H1 (cell line): ENCODE data around the gene IRF2BP2. TPM values are rescaled to one million over a fixed set of nuclear protein-coding genes. Genes with fewer than 3 reads are reported as not detected.

Source experiments
- CTCF ChIA-PET: fragments of 300-600 bp; sonication (Branson Sonifier 250); formaldehyde crosslinking; loops from one replicate; lab custom pipeline; 2021; ENCODE audit not compliant: partially characterized antibody; lab: Charles Lee
- POLR2A ChIA-PET: fragments of 300-600 bp; sonication (Branson Sonifier 250); formaldehyde crosslinking; loops from one replicate; lab custom pipeline; 2021; ENCODE audit warnings: inconsistent platforms; ENCODE audit not compliant: partially characterized antibody; lab: Charles Lee
- DNase-seq, 2 experiments: peaks; one replicate each; pipeline versions ENCODE4 v3.0.0 to v3.0.0-alpha.2; 2010 to 2022; ENCODE audit warnings: low spot score in 2 of 2, low read depth in 1 of 2, mixed read lengths in 1 of 2
- FAIRE-seq: peaks from 2 replicates; lab custom pipeline; 2011; peaks lifted over from hg19 to GRCh38; lab: Jason Lieb, UNC
- H2AFZ ChIP-seq: 2 replicates; pipeline ENCODE4 v1.8.1; 2012; ENCODE audit warnings: low read length, inconsistent platforms
- H2AK5ac ChIP-seq: 2 replicates; pipeline ENCODE4 v1.6.1; 2013; ENCODE audit warnings: low read depth, low read length
- H2BK120ac ChIP-seq: replicated peaks from 2 replicates; pipeline ENCODE3; 2013; ENCODE audit warnings: low read depth, low read length, inconsistent platforms
- H2BK12ac ChIP-seq: 2 replicates; pipeline ENCODE4 v1.6.1; 2013; ENCODE audit warnings: low read depth, low read length
- H2BK15ac ChIP-seq: 2 replicates; pipeline ENCODE4 v1.6.1; 2013; ENCODE audit warnings: low read length
- H2BK20ac ChIP-seq: 2 replicates; pipeline ENCODE4 v1.6.1; 2013; ENCODE audit warnings: low read length
- H2BK5ac ChIP-seq: 2 replicates; pipeline ENCODE4 v1.6.1; 2013; ENCODE audit warnings: low read depth, low read length
- H3K14ac ChIP-seq: 2 replicates; pipeline ENCODE4 v1.6.1; 2013; ENCODE audit warnings: inconsistent platforms; ENCODE audit not compliant: insufficient read length
- H3K18ac ChIP-seq: 2 replicates; pipeline ENCODE4 v1.6.1; 2013; ENCODE audit warnings: low read length; ENCODE audit errors: extremely low read depth
- H3K23ac ChIP-seq: 2 replicates; pipeline ENCODE4 v1.6.1; 2013; ENCODE audit warnings: inconsistent platforms; ENCODE audit not compliant: insufficient read length
- H3K23me2 ChIP-seq: 2 replicates; pipeline ENCODE4 v1.6.1; 2013; ENCODE audit warnings: low read depth, low read length
- H3K27ac ChIP-seq: 2 replicates; pipeline ENCODE4 v1.6.1; 2011; ENCODE audit warnings: low read depth, low read length, inconsistent platforms
- H3K27me3 ChIP-seq, 4 experiments: replicated peaks in 1 of 4; 1 replicate in 1 of 4; 2 replicates in 3 of 4; pipeline versions ENCODE4 v1.6.1 to v1.8.1; 2011 to 2013; ENCODE audit warnings: low read length in 3 of 4, mild to moderate bottlenecking in 3 of 4, inconsistent platforms in 2 of 4, mixed read lengths in 2 of 4, moderate library complexity in 1 of 4; ENCODE audit not compliant: control insufficient read depth in 3 of 4, insufficient read depth in 3 of 4; ENCODE audit errors: extremely low read depth in 1 of 4
- H3K36me3 ChIP-seq, 4 experiments: 2 replicates each; pipeline versions ENCODE4 v1.6.1 to v1.8.1; 2011 to 2013; ENCODE audit warnings: mild to moderate bottlenecking in 4 of 4, low read length in 3 of 4, moderate library complexity in 2 of 4, control low read depth in 1 of 4, inconsistent platforms in 1 of 4; ENCODE audit not compliant: insufficient read depth in 4 of 4, control insufficient read depth in 2 of 4
- H3K4ac ChIP-seq: replicated peaks from 2 replicates; pipeline ENCODE3; 2013; ENCODE audit warnings: low read length, low read depth, mixed read lengths, inconsistent platforms; ENCODE audit not compliant: insufficient read length
- H3K4me1 ChIP-seq, 4 experiments: replicated peaks in 1 of 4; 1 replicate in 1 of 4; 2 replicates in 3 of 4; pipeline versions ENCODE4 v1.6.1 to v1.8.1; 2011 to 2013; ENCODE audit warnings: low read length in 3 of 4, inconsistent platforms in 2 of 4, mixed read lengths in 1 of 4; ENCODE audit not compliant: insufficient read depth in 4 of 4, control insufficient read depth in 3 of 4
- H3K4me2 ChIP-seq, 2 experiments: 2 replicates each; pipeline versions ENCODE4 v1.6.1 to v1.8.1; 2011 to 2013; ENCODE audit warnings: low read depth in 2 of 2, low read length in 2 of 2, control low read depth in 1 of 2, inconsistent platforms in 1 of 2, mild to moderate bottlenecking in 1 of 2; ENCODE audit not compliant: insufficient read depth in 1 of 2
- H3K4me3 ChIP-seq, 4 experiments: fragments of 200-600, 300-600 bp in 1 of 4; sonication (generic), shearing (Covaris generic), sonication (Bioruptor Twin) in 1 of 4; 2 replicates each; pipeline versions ENCODE4 v1.5.1 to v1.8.1; 2011 to 2016; ENCODE audit warnings: low read length in 4 of 4, low read depth in 3 of 4, control low read depth in 2 of 4, inconsistent platforms in 2 of 4, mild to moderate bottlenecking in 2 of 4, mixed read lengths in 1 of 4, moderate library complexity in 1 of 4; ENCODE audit not compliant: insufficient read depth in 2 of 4; ENCODE audit errors: extremely low read depth in 1 of 4
- H3K56ac ChIP-seq: replicated peaks from 2 replicates; pipeline ENCODE3; 2013; ENCODE audit warnings: low read depth, mild to moderate bottlenecking, mixed read lengths, low read length, inconsistent platforms; ENCODE audit not compliant: insufficient read length
- H3K79me1 ChIP-seq: 2 replicates; pipeline ENCODE4 v1.6.1; 2013; ENCODE audit warnings: low read depth, low read length, control low read depth
- H3K79me2 ChIP-seq, 2 experiments: 2 replicates each; pipeline versions ENCODE4 v1.6.1 to v1.8.1; 2012 to 2013; ENCODE audit warnings: low read length in 2 of 2, mild to moderate bottlenecking in 2 of 2, inconsistent platforms in 1 of 2; ENCODE audit not compliant: insufficient read depth in 2 of 2, control insufficient read depth in 1 of 2
- H3K9ac ChIP-seq, 4 experiments: replicated peaks in 1 of 4; 1 replicate in 1 of 4; 2 replicates in 3 of 4; pipeline versions ENCODE4 v1.6.1 to v1.8.1; 2011 to 2013; ENCODE audit warnings: low read depth in 3 of 4, low read length in 3 of 4, control low read depth in 2 of 4, mild to moderate bottlenecking in 2 of 4, moderate library complexity in 2 of 4, inconsistent platforms in 1 of 4; ENCODE audit errors: extremely low read depth in 1 of 4
- H3K9me3 ChIP-seq, 2 experiments: 2 replicates each; pipeline versions ENCODE4 v1.6.1 to v1.8.1; 2012 to 2013; ENCODE audit warnings: mild to moderate bottlenecking in 2 of 2, moderate library complexity in 2 of 2, control low read depth in 1 of 2, inconsistent platforms in 1 of 2, low read depth in 1 of 2, low read length in 1 of 2, mixed read lengths in 1 of 2; ENCODE audit not compliant: insufficient read depth in 2 of 2
- H4K20me1 ChIP-seq, 2 experiments: replicated peaks in 1 of 2; 2 replicates each; pipeline versions ENCODE3 to v1.8.1; 2011 to 2013; ENCODE audit warnings: inconsistent platforms in 2 of 2, low read length in 2 of 2, mild to moderate bottlenecking in 1 of 2; ENCODE audit not compliant: insufficient read depth in 2 of 2, control insufficient read depth in 1 of 2
- H4K5ac ChIP-seq: 2 replicates; pipeline ENCODE4 v1.6.1; 2013; ENCODE audit warnings: low read length, low read depth, mixed read lengths, inconsistent platforms; ENCODE audit not compliant: insufficient read length
- H4K8ac ChIP-seq: 2 replicates; pipeline ENCODE4 v1.8.0; 2013; ENCODE audit warnings: mild to moderate bottlenecking, moderate library complexity, low read length, inconsistent platforms; ENCODE audit not compliant: insufficient read depth; ENCODE audit errors: extremely low read depth
- H4K91ac ChIP-seq: replicated peaks from 2 replicates; pipeline ENCODE3; 2013; ENCODE audit warnings: low read length, mixed read lengths, inconsistent platforms; ENCODE audit not compliant: insufficient read length
- KDM1A ChIP-seq: fragments of 200-600, 300-600 bp; sonication (generic); IDR thresholded peaks from 2 replicates; pipeline ENCODE4 v1.7.1; 2016; ENCODE audit warnings: mild to moderate bottlenecking, low read length, borderline replicate concordance
- KDM5A ChIP-seq: fragments of 200-600 bp; IDR thresholded peaks from 2 replicates; pipeline ENCODE4 v1.7.1; 2012; ENCODE audit warnings: mild to moderate bottlenecking, low read length, inconsistent platforms, mixed read lengths
- RNF2 ChIP-seq: fragments of 200-900, 300-1000 bp; sonication (generic); IDR thresholded peaks from 2 replicates; pipeline ENCODE4 v1.7.1; 2016; ENCODE audit warnings: borderline replicate concordance, low read depth, mild to moderate bottlenecking, antibody characterized with exemption, low read length; ENCODE audit not compliant: poor library complexity, severe bottlenecking; ENCODE audit errors: missing control alignments
- WGBS, 2 experiments: shearing (Covaris generic) in 1 of 2; methylation state at CpG; one replicate each; pipeline versions ENCODE4 v1.1.6 to v1.1.7; 2013 to 2015; ENCODE audit warnings: low lambda C conversion rate in 2 of 2, mixed read lengths in 2 of 2, inconsistent platforms in 1 of 2, low coverage in 1 of 2, missing lambda C conversion rate in 1 of 2; ENCODE audit not compliant: insufficient replicate concordance in 2 of 2, insufficient coverage in 1 of 2, insufficient read length in 1 of 2; ENCODE audit errors: extremely low coverage in 1 of 2, missing lambda C conversion rate in 1 of 2; 5-methylcytosine and 5-hydroxymethylcytosine counted together
- polyA plus RNA-seq, 7 experiments: library from polyadenylated mRNA; depleted of rRNA in 3 of 7; stranded (reverse) in 5 of 7; unstranded in 2 of 7; fragments of >200 nt in 5 of 7; fragments of 200-250 nt in 2 of 7; gene quantifications; 1 replicate in 5 of 7; 2 replicates in 1 of 7; 4 replicates in 1 of 7; pipeline versions ENCODE4 v1.2.1 to v1.2.3, GENCODE V29; 2011 to 2013; ENCODE audit warnings: missing spikeins in 2 of 7, mixed read lengths in 2 of 7
- total RNA-seq: library from RNA; stranded (reverse); fragmentation: NEBNext Ultra II Directional; extraction: Animal tissue kit (Norgen Biotek cat#: 25700); gene quantifications from 2 replicates; pipeline ENCODE4 v1.2.1, GENCODE V29; 2021

The IRF2BP2 gene
- total and polyA plus RNA-seq, 2 of the 8 experiments (the other 6 are each of a cell fraction or from before 2014, with no cell fraction given): 24.9 to 67.5 TPM

DNA sequence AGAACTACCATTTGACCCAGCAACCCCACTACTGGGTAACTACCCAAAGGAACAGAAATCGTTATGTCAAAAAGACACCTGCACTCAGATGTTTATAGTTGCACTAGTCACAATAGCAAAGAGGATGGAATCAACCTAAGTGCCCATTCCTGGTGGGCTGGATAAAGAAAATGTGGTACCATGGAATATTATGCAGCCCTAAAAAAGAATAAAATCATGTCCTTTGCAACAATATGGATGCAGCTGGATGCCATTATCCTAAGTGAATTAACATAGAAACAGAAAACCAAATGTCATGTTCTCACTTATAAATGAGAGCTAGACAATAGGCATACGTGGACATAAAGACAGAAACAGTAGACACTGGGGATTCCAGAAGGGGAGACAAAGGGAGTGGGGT lies 32.5 kb upstream of the IRF2BP2 start:
- 94% methylated on average over 2 of the region's 2 CpGs; no CpG with 5 or more reads in 1 of the 2 experiments for WGBS, 2 experiments
- peaks cover 5% of the 10 kb centered on the region in 2 experiments; a peak in 1 of 4 replicates for H3K9me3 ChIP-seq
- H3K18ac ChIP-seq: no peak overlapping the region
- no peak overlapping the region for H3K27ac ChIP-seq
- no peak overlapping the region for H3K23ac ChIP-seq
- no peak overlapping the region for H2BK12ac ChIP-seq
- no peak overlapping the region for H3K9ac ChIP-seq
- FAIRE-seq (no peak), DNase-seq (no peak)
- no peaks in the 10 kb centered on the region for H3K79me2 ChIP-seq
- no peak overlapping the region for H3K56ac ChIP-seq
- TF ChIP-seq KDM1A: peak; percentile 76; the same call in 1 of the 2 replicates
- TF ChIP-seq KDM5A: no peak
- TF ChIP-seq RNF2: no peak
- H3K14ac ChIP-seq: no peak overlapping the region
- H2BK15ac ChIP-seq: no peak overlapping the region
- no peak overlapping the region for H2AFZ ChIP-seq
- no peaks in the 10 kb centered on the region for H4K20me1 ChIP-seq
- no peaks in the 10 kb centered on the region; the same call in 1 of the 2 replicates for H3K23me2 ChIP-seq
- no peak overlapping the region for H2AK5ac ChIP-seq
- H3K4me2 ChIP-seq: no peak overlapping the region
- no peak overlapping the region for H4K8ac ChIP-seq
- H3K79me1 ChIP-seq: no peaks in the 10 kb centered on the region; the same call in 1 of the 2 replicates
- no peak overlapping the region for H4K91ac ChIP-seq
- no peak overlapping the region for H3K4me3 ChIP-seq
- no peaks in the 10 kb centered on the region for H3K27me3 ChIP-seq
- CTCF ChIA-PET: interaction anchor here (0.6 kb wide), 1 partner anchor 451 kb away, joined by 3 read pairs; no protein-coding TSS in a partner anchor
- no peaks in the 10 kb centered on the region for H3K36me3 ChIP-seq
- peaks cover 0 to 3% (median 0%) of the 10 kb centered on the region in 4 experiments; a peak in 1 of 7 replicates for H3K4me1 ChIP-seq
- no peak overlapping the region for H2BK20ac ChIP-seq
- no peak overlapping the region for H2BK120ac ChIP-seq
- no peak overlapping the region for H4K5ac ChIP-seq
- no peak overlapping the region for H2BK5ac ChIP-seq
- POLR2A ChIA-PET: interaction anchor here (1.2 kb wide), 1 partner anchor 9 kb away, joined by 3 read pairs; no protein-coding TSS in a partner anchor
- no peak overlapping the region for H3K4ac ChIP-seq
